Measurements from ENCODE around the gene PHF21A. TPM values are rescaled to one million over a fixed set of nuclear protein-coding genes. Genes with fewer than 3 reads are reported as not detected.

PHF21A gene
- total and polyA plus RNA-seq, 2 donors (not counting 3 experiments of a cell fraction or from before 2014, with no cell fraction given) = 14.1 to 30.5 TPM

DNA sequence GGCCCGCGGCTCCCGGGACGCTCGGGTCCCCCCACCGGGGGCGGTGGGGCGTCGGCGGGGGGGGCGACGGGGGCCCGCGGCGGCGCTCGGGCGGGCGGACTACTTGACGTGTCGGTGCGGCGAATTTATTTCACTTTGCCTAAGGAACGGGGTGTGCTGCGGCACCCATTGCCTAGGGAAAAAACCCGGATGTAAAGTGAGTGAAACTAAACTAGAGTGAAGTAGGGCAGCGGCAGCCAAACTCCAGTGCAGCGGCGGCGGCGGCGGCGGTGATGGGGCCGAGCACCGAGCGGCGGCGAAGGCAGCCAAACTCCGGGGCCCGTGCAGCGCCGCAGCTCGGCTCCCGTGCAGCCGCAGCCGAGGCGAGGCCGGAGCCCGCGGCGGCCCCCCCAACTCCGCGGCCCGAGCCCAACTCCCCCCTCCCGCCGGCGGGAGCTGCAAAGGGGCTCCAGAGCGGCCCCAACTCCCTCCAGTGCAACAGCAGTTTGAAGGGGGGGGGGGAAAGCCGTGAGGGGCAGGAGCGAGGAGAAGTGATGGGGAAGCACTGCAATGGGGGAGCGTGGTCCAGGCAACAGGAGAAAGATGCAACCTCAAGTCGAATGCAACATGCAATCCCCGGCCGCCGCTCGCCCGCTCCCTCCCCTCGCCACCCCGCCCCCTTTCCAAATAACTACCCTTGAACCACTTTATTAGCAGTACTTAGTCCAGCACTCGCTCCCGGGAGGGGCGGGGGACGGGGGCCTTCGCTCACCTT lies 647 bp upstream of the PHF21A start:
- intact Hi-C loops (cut with micrococcal nuclease) = loop anchor here (1.0 to 5.0 kb wide), 5 partner anchors 115 to 1090 kb away; partner anchors contain the start of gene DDB2

More for the DNA sequence above, 647 bp upstream of the PHF21A start:
- H3K4me3 ChIP-seq (replicated peaks in 1 of 3; ENCODE audit: insufficient read depth in 1 of 3, low read depth in 1 of 3, low read length in 3 of 3) = peak overlapping the region; percentile 87 to 95 (median 92)
- H3K9me1 ChIP-seq (replicated peaks; ENCODE audit: control insufficient read depth, extremely low read depth, insufficient read depth, low read length) = no peaks in the 10 kb centered on the region
- H3K79me2 ChIP-seq (ENCODE audit: control insufficient read depth, insufficient read depth, low read length) = peaks cover 13% of the 10 kb centered on the region
- peaks cover 3% of the 10 kb centered on the region for H4K20me1 ChIP-seq (replicated peaks; ENCODE audit: control insufficient read depth, extremely low read depth, insufficient read depth, low read length)
- no peaks in the 10 kb centered on the region for H3K9me3 ChIP-seq (replicated peaks; ENCODE audit: control insufficient read depth, insufficient read depth, low read length)
- POLR2A ChIA-PET = interaction anchor here (0.7 kb wide), 1 partner anchor 231 kb away, joined by 3 read pairs; no protein-coding TSS in a partner anchor
- peak overlapping the region; percentile 86 for H3K9ac ChIP-seq (replicated peaks; ENCODE audit: extremely low read depth, insufficient read depth, low read length)
- H3K4me2 ChIP-seq (ENCODE audit: insufficient read depth, low read length) = peak overlapping the region; percentile 94
- no peaks in the 10 kb centered on the region for H3K36me3 ChIP-seq (ENCODE audit: control insufficient read depth in 2 of 2, extremely low read depth in 1 of 2, insufficient read depth in 2 of 2, low read length in 2 of 2)
- FAIRE-seq = peak; percentile 79
- no peaks in the 10 kb centered on the region for H3K27me3 ChIP-seq (ENCODE audit: control insufficient read depth in 2 of 2, insufficient read depth in 2 of 2, low read length in 2 of 2)
- H3K27ac ChIP-seq (ENCODE audit: insufficient read depth, low read depth, low read length) = peak overlapping the region; percentile 20
- H2AFZ ChIP-seq (ENCODE audit: low read depth, low read length) = peak overlapping the region; percentile 72
- peaks cover 14% of the 10 kb centered on the region for H3K4me1 ChIP-seq (ENCODE audit: control insufficient read depth, extremely low read depth, insufficient read depth, low read length)
- dilution Hi-C loops (cut with MboI; ENCODE audit: extremely low pct_ligation_motif_present, low sequenced_read_pairs) = no loop called here
- BruUV-seq (replicated peaks) = no TSS peak
- DNase-seq (ENCODE audit: low read depth, low spot score) = peak; percentile 78
- CTCF ChIA-PET = interaction anchor here (1.0 kb wide), 1 partner anchor 118 kb away, joined by 4 read pairs; no protein-coding TSS in a partner anchor
- TF ChIP-seq POLR2A (IDR thresholded peaks at IDR 0.05; ENCODE audit: low read depth, low read length) = peak; percentile 20
- no peak for TF ChIP-seq GATA2 (IDR thresholded peaks at IDR 0.05; ENCODE audit: insufficient read depth, insufficient read length, low read depth, low read length)
- TF ChIP-seq, protein P1, sequence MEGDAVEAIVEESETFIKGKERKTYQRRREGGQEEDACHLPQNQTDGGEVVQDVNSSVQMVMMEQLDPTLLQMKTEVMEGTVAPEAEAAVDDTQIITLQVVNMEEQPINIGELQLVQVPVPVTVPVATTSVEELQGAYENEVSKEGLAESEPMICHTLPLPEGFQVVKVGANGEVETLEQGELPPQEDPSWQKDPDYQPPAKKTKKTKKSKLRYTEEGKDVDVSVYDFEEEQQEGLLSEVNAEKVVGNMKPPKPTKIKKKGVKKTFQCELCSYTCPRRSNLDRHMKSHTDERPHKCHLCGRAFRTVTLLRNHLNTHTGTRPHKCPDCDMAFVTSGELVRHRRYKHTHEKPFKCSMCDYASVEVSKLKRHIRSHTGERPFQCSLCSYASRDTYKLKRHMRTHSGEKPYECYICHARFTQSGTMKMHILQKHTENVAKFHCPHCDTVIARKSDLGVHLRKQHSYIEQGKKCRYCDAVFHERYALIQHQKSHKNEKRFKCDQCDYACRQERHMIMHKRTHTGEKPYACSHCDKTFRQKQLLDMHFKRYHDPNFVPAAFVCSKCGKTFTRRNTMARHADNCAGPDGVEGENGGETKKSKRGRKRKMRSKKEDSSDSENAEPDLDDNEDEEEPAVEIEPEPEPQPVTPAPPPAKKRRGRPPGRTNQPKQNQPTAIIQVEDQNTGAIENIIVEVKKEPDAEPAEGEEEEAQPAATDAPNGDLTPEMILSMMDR (IDR thresholded peaks at IDR 0.05; ENCODE audit: extremely low read depth in 1 of 2, insufficient read depth in 1 of 2, low read depth in 1 of 2, low read length in 2 of 2) = no peak

All from endothelial cell of umbilical vein (primary cell).